ENCODE data around the gene USP48.
"Not testable (repeated sequence)": the region's sequence is repeated elsewhere in the genome, so short reads cannot be mapped to it uniquely, and the experiment has no call there.

The USP48 gene

GRCh38 chr1:21782868-21783678 lies at the start of gene USP48:
Gene USP48 (minus strand): TSS chr1:21783149. CDS start chr1:21782957, 192 bp downstream.
- peak; percentile 96 for DNase-seq

GRCh38 chr1:21831454-21831970 lies 48.6 kb upstream of the USP48 start:
- no peak for DNase-seq

- no peak for DNase-seq
Observed at GRCh38 chr1:21830792-21831453, 48.0 kb upstream of the USP48 start.

- DNase-seq, result no peak
Observed at GRCh38 chr1:21829294-21829693, 46.3 kb upstream of the USP48 start.

GRCh38 chr1:21828506-21829210 lies 45.7 kb upstream of the USP48 start:
- no peak for DNase-seq

- no peak for DNase-seq
Observed at GRCh38 chr1:21828075-21828474, 45.1 kb upstream of the USP48 start.

- no peak for DNase-seq
Observed at GRCh38 chr1:21827141-21827679, 44.3 kb upstream of the USP48 start.

- not testable (repeated sequence) for DNase-seq
Observed at GRCh38 chr1:21826694-21827093, 43.7 kb upstream of the USP48 start.

GRCh38 chr1:21825393-21825792 lies 42.4 kb upstream of the USP48 start:
- no peak for DNase-seq

- DNase-seq, result no peak
Observed at GRCh38 chr1:21824926-21825325, 42.0 kb upstream of the USP48 start.

- DNase-seq, result no peak
Observed at GRCh38 chr1:21823980-21824702, 41.2 kb upstream of the USP48 start.

- DNase-seq, result no peak
Observed at GRCh38 chr1:21823206-21823979, 40.4 kb upstream of the USP48 start.

- no peak for DNase-seq
Observed at GRCh38 chr1:21822349-21822748, 39.4 kb upstream of the USP48 start.

GRCh38 chr1:21821385-21822019 lies 38.6 kb upstream of the USP48 start:
- no peak for DNase-seq

GRCh38 chr1:21820597-21821232 lies 37.8 kb upstream of the USP48 start:
- DNase-seq, result no peak

GRCh38 chr1:21818656-21819055 lies 35.7 kb upstream of the USP48 start:
- DNase-seq, result peak; percentile 33

GRCh38 chr1:21816602-21817302 lies 33.8 kb upstream of the USP48 start:
- no peak for DNase-seq

GRCh38 chr1:21815724-21816321 lies 32.9 kb upstream of the USP48 start:
- DNase-seq, result no peak

- no peak for DNase-seq
Observed at GRCh38 chr1:21814981-21815582, 32.1 kb upstream of the USP48 start.

Data from activated T-cell treated with anti-CD3 and anti-CD28 coated beads, Interleukin-2, amount 50 U/mL, for 1 hour (primary cell).